ENCODE data around the gene HS6ST1.
"Not testable (repeated sequence)": the region's sequence is repeated elsewhere in the genome, so short reads cannot be mapped to it uniquely, and the experiment has no call there.

HS6ST1 gene

GRCh38 chr2:128321784-128322714, 3.4 kb upstream of the HS6ST1 start:
- peak; percentile 58 to 71 for DNase-seq (ENCODE audit: low read depth in 2 of 2)

GRCh38 chr2:128320906-128321771, 2.5 kb upstream of the HS6ST1 start:
- DNase-seq (ENCODE audit: low read depth in 2 of 2): no peak

- no peak for DNase-seq (ENCODE audit: low read depth in 2 of 2)
Measured at GRCh38 chr2:128320192-128320905, 1.7 kb upstream of the HS6ST1 start.

GRCh38 chr2:128319631-128320191, 1.0 kb upstream of the HS6ST1 start:
- DNase-seq (ENCODE audit: low read depth in 2 of 2): no peak

GRCh38 chr2:128318245-128318644, 423 bp downstream of the HS6ST1 start:
- not testable (repeated sequence) for DNase-seq (ENCODE audit: low read depth in 2 of 2)

GRCh38 chr2:128317899-128318225, 806 bp downstream of the HS6ST1 start:
- not testable (repeated sequence) for DNase-seq (ENCODE audit: low read depth in 2 of 2)

- peak in 1 of 2 donors; percentile 22 for DNase-seq (ENCODE audit: low read depth in 2 of 2)
Measured at GRCh38 chr2:128317181-128317898, 1.3 kb downstream of the HS6ST1 start.

- no peak for DNase-seq (ENCODE audit: low read depth in 2 of 2)
Measured at GRCh38 chr2:128316777-128317180, 1.9 kb downstream of the HS6ST1 start.

- DNase-seq (ENCODE audit: low read depth in 2 of 2): no peak
Measured at GRCh38 chr2:128315829-128316776, 2.6 kb downstream of the HS6ST1 start.

- DNase-seq (ENCODE audit: low read depth in 2 of 2): no peak
Measured at GRCh38 chr2:128315122-128315828, 3.4 kb downstream of the HS6ST1 start.

- no peak for DNase-seq (ENCODE audit: low read depth in 2 of 2)
Measured at GRCh38 chr2:128314348-128315121, 4.1 kb downstream of the HS6ST1 start.

- DNase-seq (ENCODE audit: low read depth in 2 of 2): no peak
Measured at GRCh38 chr2:128313931-128314347, 4.7 kb downstream of the HS6ST1 start.

- DNase-seq (ENCODE audit: low read depth in 2 of 2): no peak
Measured at GRCh38 chr2:128313091-128313836, 5.4 kb downstream of the HS6ST1 start.

- DNase-seq (ENCODE audit: low read depth in 2 of 2): no peak
Measured at GRCh38 chr2:128312411-128312810, 6.3 kb downstream of the HS6ST1 start.

- no peak for DNase-seq (ENCODE audit: low read depth in 2 of 2)
Measured at GRCh38 chr2:128311755-128312341, 6.8 kb downstream of the HS6ST1 start.

GRCh38 chr2:128311216-128311754, 7.4 kb downstream of the HS6ST1 start:
- no peak for DNase-seq (ENCODE audit: low read depth in 2 of 2)

GRCh38 chr2:128310761-128311160, 7.9 kb downstream of the HS6ST1 start:
- DNase-seq (ENCODE audit: low read depth in 2 of 2): no peak

All from stimulated activated CD4-positive, alpha-beta T cell treated with anti-CD3 and anti-CD28 coated beads, Interleukin-15, amount 100 ng/mL, for 48 hours (primary cell).